WTC11 (cell line): Measurements from ENCODE around the gene KPTN. TPM values are rescaled to one million over a fixed set of nuclear protein-coding genes. Genes with fewer than 3 reads are reported as not detected.

Source experiments
- ATAC-seq: fragments of 200-7000 bp; cut with Tn5 transposase; 2 replicates; pipeline ENCODE4 v1.10.0; 2021; ENCODE audit warnings: mild to moderate bottlenecking, moderate library complexity
- CTCF ChIA-PET: fragments of 300-600 bp; sonication (Branson Sonifier 250); formaldehyde crosslinking; loops from one replicate; lab custom pipeline; 2021; ENCODE audit warnings: antibody characterized with exemption; lab: Charles Lee
- POLR2A ChIA-PET: fragments of 350-600 bp; sonication (Branson Sonifier 250); formaldehyde crosslinking; loops from one replicate; lab custom pipeline; 2021; ENCODE audit warnings: antibody characterized with exemption; lab: Charles Lee
- DNase-seq: peaks from one replicate; pipeline ENCODE4 v3.0.0; 2021; ENCODE audit warnings: low spot score
- H3K27ac Mint-ChIP-seq: 2 replicates; pipeline ENCODE4 v1.8.0; 2021; ENCODE audit warnings: mixed read lengths
- H3K27me3 Mint-ChIP-seq: 2 replicates; pipeline ENCODE4 v1.8.0; 2021; ENCODE audit warnings: low read depth, mild to moderate bottlenecking, moderate library complexity, mixed read lengths
- H3K36me3 Mint-ChIP-seq: 2 replicates; pipeline ENCODE4 v1.8.0; 2021; ENCODE audit warnings: mixed read lengths
- H3K4me1 Mint-ChIP-seq: 2 replicates; pipeline ENCODE4 v1.8.0; 2022; ENCODE audit warnings: mixed read lengths
- H3K4me3 Mint-ChIP-seq: 2 replicates; pipeline ENCODE4 v1.8.0; 2021; ENCODE audit warnings: mild to moderate bottlenecking, moderate library complexity, mixed read lengths
- H3K9me3 Mint-ChIP-seq: 2 replicates; pipeline ENCODE4 v1.8.0; 2021; ENCODE audit warnings: mixed read lengths
- ARID4B ChIP-seq: sonication (generic); formaldehyde crosslinking; IDR thresholded peaks from 2 replicates; pipeline ENCODE4 v1.8.0; 2023; ENCODE audit warnings: missing genetic modification reagents, mild to moderate bottlenecking, borderline replicate concordance
- E2F5 ChIP-seq: sonication (generic); formaldehyde crosslinking; IDR thresholded peaks from 2 replicates; pipeline ENCODE4 v1.8.1; 2022; ENCODE audit warnings: mild to moderate bottlenecking, moderate library complexity, missing genetic modification reagents
- FOXP1 ChIP-seq: sonication (generic); formaldehyde crosslinking; IDR thresholded peaks from 2 replicates; pipeline ENCODE4 v1.8.0; 2022; ENCODE audit warnings: missing genetic modification reagents, mild to moderate bottlenecking, moderate library complexity, borderline replicate concordance
- IRF1 ChIP-seq: sonication (generic); formaldehyde crosslinking; IDR thresholded peaks from 2 replicates; pipeline ENCODE4 v1.8.0; 2023; ENCODE audit warnings: missing genetic modification reagents
- JAZF1 ChIP-seq: fragments of 250-450 bp; sonication (Bioruptor Pico); IDR thresholded peaks from 2 replicates; pipeline ENCODE4 v1.9.0; 2021; ENCODE audit warnings: moderate library complexity, mild to moderate bottlenecking, inconsistent platforms
- MLX ChIP-seq: sonication (generic); formaldehyde crosslinking; IDR thresholded peaks from 2 replicates; pipeline ENCODE4 v1.8.1; 2023; ENCODE audit warnings: mild to moderate bottlenecking, missing genetic modification reagents, moderate library complexity
- PRDM15 ChIP-seq: sonication (generic); formaldehyde crosslinking; IDR thresholded peaks from 2 replicates; pipeline ENCODE4 v1.8.0; 2022; ENCODE audit warnings: missing genetic modification reagents
- RELA ChIP-seq: sonication (generic); formaldehyde crosslinking; IDR thresholded peaks from 2 replicates; pipeline ENCODE4 v1.8.1; 2022; ENCODE audit warnings: missing genetic modification reagents, mild to moderate bottlenecking, borderline replicate concordance
- RORB ChIP-seq: fragments of 250-450 bp; sonication (Bioruptor Pico); IDR thresholded peaks from 2 replicates; pipeline ENCODE4 v1.9.0; 2021; ENCODE audit warnings: mild to moderate bottlenecking
- TCF7 ChIP-seq: sonication (generic); formaldehyde crosslinking; IDR thresholded peaks from 2 replicates; pipeline ENCODE4 v1.8.0; 2022; ENCODE audit warnings: mild to moderate bottlenecking, low read depth, missing genetic modification reagents, moderate library complexity
- ZBTB43 ChIP-seq: sonication (generic); formaldehyde crosslinking; IDR thresholded peaks from 2 replicates; pipeline ENCODE4 v1.8.1; 2023; ENCODE audit warnings: mild to moderate bottlenecking, missing genetic modification reagents
- ZNF121 ChIP-seq: sonication (generic); formaldehyde crosslinking; IDR thresholded peaks from 2 replicates; pipeline ENCODE4 v1.8.0; 2023; ENCODE audit warnings: missing genetic modification reagents
- ZNF138 ChIP-seq: sonication (generic); formaldehyde crosslinking; conservative IDR thresholded peaks from 2 replicates; pipeline ENCODE4 v1.8.1; 2022; ENCODE audit warnings: mild to moderate bottlenecking, moderate library complexity, missing genetic modification reagents
- ZNF219 ChIP-seq: sonication (generic); formaldehyde crosslinking; IDR thresholded peaks from 2 replicates; pipeline ENCODE4 v1.8.0; 2023; ENCODE audit warnings: missing genetic modification reagents, mild to moderate bottlenecking, borderline replicate concordance
- ZNF317 ChIP-seq: sonication (generic); formaldehyde crosslinking; IDR thresholded peaks from 2 replicates; pipeline ENCODE4 v1.8.1; 2023; ENCODE audit warnings: low read depth, mild to moderate bottlenecking, moderate library complexity, missing genetic modification reagents, borderline replicate concordance
- total RNA-seq: library from RNA; stranded (reverse); gene quantifications from 3 replicates; pipeline ENCODE4 v1.2.3, GENCODE V29; 2021

Gene KPTN
- total RNA-seq, 1 experiment from 2014 or later, result 24.5 TPM

GRCh38 chr19:47447470-47448359 is 36.3 kb downstream of the KPTN start (continued):
- TF ChIP-seq ZNF317 (CRISPR knock-in tag), result peak; percentile 86
- peak; percentile 98 for TF ChIP-seq ZNF138
- TF ChIP-seq ZBTB43 (CRISPR knock-in tag), result peak; percentile 98
- TF ChIP-seq ARID4B (CRISPR knock-in tag), result peak; percentile 99
- peak; percentile 98 for TF ChIP-seq RELA (CRISPR knock-in tag)
- peak; percentile 100 for TF ChIP-seq FOXP1 (CRISPR knock-in tag)
- TF ChIP-seq RORB (CRISPR knock-in tag), result no peak
- peak; percentile 97 for TF ChIP-seq MLX (CRISPR knock-in tag)

GRCh38 chr19:47446534-47447469 is 37.2 kb downstream of the KPTN start:
- peak overlapping the region; percentile 81 for H3K27ac Mint-ChIP-seq
- DNase-seq (peak; percentile 94), ATAC-seq (peak; percentile 78)
- no peaks in the 10 kb centered on the region for H3K36me3 Mint-ChIP-seq
- peak overlapping the region; percentile 79 for H3K4me3 Mint-ChIP-seq
- ChIA-PET POLR2A (interaction anchor here (0.6 to 1.7 kb wide), 11 partner anchors 8 to 1730 kb away, joined by 3 to 7 read pairs (median 3); no protein-coding TSS in a partner anchor), CTCF (interaction anchor here (0.6 to 6.4 kb wide), 29 partner anchors 8 to 887 kb away, joined by 3 to 98 read pairs (median 4); partner anchors contain the start of genes DHX34, EHD2, KPTN and NAPA)
- TF ChIP-seq ZNF121 (CRISPR knock-in tag) (peak; percentile 60; the same call in 1 of the 2 replicates), JAZF1 (CRISPR knock-in tag) (no peak), IRF1 (no peak), E2F5 (CRISPR knock-in tag) (no peak), TCF7 (CRISPR knock-in tag) (no peak), ZNF219 (CRISPR knock-in tag) (no peak), PRDM15 (CRISPR knock-in tag) (peak; percentile 92)
- H3K9me3 Mint-ChIP-seq, result no peaks in the 10 kb centered on the region
- peaks cover 36% of the 10 kb centered on the region for H3K4me1 Mint-ChIP-seq
- H3K27me3 Mint-ChIP-seq, result peaks cover 60% of the 10 kb centered on the region
